Esophagus muscularis mucosa (tissue), 3 donors: ENCODE results near the gene FILIP1L.

ENCODE experiments used
- CTCF ChIP-seq, 3 experiments: fragments of 200-600 bp in 2 of 3; fragments of 450-650 bp in 1 of 3; sonication (generic) in 2 of 3; IDR thresholded peaks; one replicate each; pipeline ENCODE4 v1.5.1; 2017 to 2019; ENCODE audit warnings: antibody characterized with exemption in 3 of 3, mild to moderate bottlenecking in 2 of 3, moderate library complexity in 1 of 3
- POLR2A ChIP-seq: fragments of 450-650 bp; IDR thresholded peaks from one replicate; pipeline ENCODE4 v1.6.1; 2017; ENCODE audit warnings: antibody characterized with exemption, moderate library complexity, mild to moderate bottlenecking, low read depth
- POLR2AphosphoS5 ChIP-seq, 2 donors: sonication (generic); formaldehyde crosslinking; IDR thresholded peaks; one replicate each; pipeline ENCODE4 v1.6.1; 2017; ENCODE audit warnings: antibody characterized with exemption in 2 of 2

- TF ChIP-seq CTCF (IDR thresholded peaks at IDR 0.05) (no peak), POLR2A (no peak), POLR2AphosphoS5 (IDR thresholded peaks at IDR 0.05) (no peak)
These were observed 27.9 kb downstream of the FILIP1L start for GRCh38 chr3:100086401-100086800.
